Measurements from ENCODE around the gene PHACTR4. TPM values are rescaled to one million over a fixed set of nuclear protein-coding genes. Genes with fewer than 3 reads are reported as not detected.
A peak's percentile ranks its signal among the peaks of the same experiment; 100 is the strongest.

The PHACTR4 gene
- total and polyA plus RNA-seq, 9 of the 15 experiments (the other 6 are each of a cell fraction or from before 2014, with no cell fraction given) = 6.4 to 43.6 (median 14.2) TPM

- no peak; the same call in 1 of the 2 replicates for TF ChIP-seq ZNF239 (CRISPR knock-in tag; IDR thresholded peaks at IDR 0.05)
- TF ChIP-seq ETV5 (CRISPR knock-in tag; IDR thresholded peaks at IDR 0.05; ENCODE audit: low read depth) = peak; percentile 54
- peak; percentile 45; the same call in 1 of the 2 replicates for TF ChIP-seq ZNF24 (IDR thresholded peaks at IDR 0.05)
- TF ChIP-seq ZBTB12 (CRISPR knock-in tag; IDR thresholded peaks at IDR 0.05) = 0 out of 2 replicates have a peak, but pooled peaks have one; percentile 22
- TF ChIP-seq BACH1 (tag; IDR thresholded peaks at IDR 0.05) = no peak
- peak; percentile 75; the same call in 1 of the 2 replicates for TF ChIP-seq TCF7 (IDR thresholded peaks at IDR 0.05; ENCODE audit: borderline replicate concordance)
- peak in 1 of 2 experiments; percentile 43; a peak in 2 of 4 replicates for TF ChIP-seq HDAC1 (IDR thresholded peaks at IDR 0.05)
- peak; percentile 44 for TF ChIP-seq PRDM10 (IDR thresholded peaks at IDR 0.05; ENCODE audit: partially characterized antibody)
- peak; percentile 81; the same call in 1 of the 2 replicates for TF ChIP-seq ERF (CRISPR knock-in tag; IDR thresholded peaks at IDR 0.05)
- TF ChIP-seq BDP1 (IDR thresholded peaks at IDR 0.05; ENCODE audit: insufficient read depth, insufficient read length) = no peak
- TF ChIP-seq IRF9 (tag; IDR thresholded peaks at IDR 0.05) = no peak
- TF ChIP-seq CBX3 (IDR thresholded peaks at IDR 0.05; ENCODE audit: borderline replicate concordance in 1 of 2, low read length in 2 of 2) = peak in 1 of 2 experiments; percentile 15; a peak in 1 of 3 replicates
- no peak for TF ChIP-seq ZNF398 (CRISPR knock-in tag; IDR thresholded peaks at IDR 0.05)
- TF ChIP-seq ZNF766 (CRISPR knock-in tag; conservative IDR thresholded peaks at IDR 0.05) = no peak
- TF ChIP-seq SMARCB1 (IDR thresholded peaks at IDR 0.05; ENCODE audit: insufficient read length, low read depth) = no peak
- TF ChIP-seq KAT2B (IDR thresholded peaks at IDR 0.05; ENCODE audit: low read depth, low read length) = no peak
- 0 out of 2 replicates have a peak, but pooled peaks have one; percentile 54 for TF ChIP-seq ZNF445 (CRISPR knock-in tag; IDR thresholded peaks at IDR 0.05; ENCODE audit: low read depth)
- no peak for TF ChIP-seq DDX20 (tag; IDR thresholded peaks at IDR 0.05; ENCODE audit: low read depth)
- no peak for TF ChIP-seq THAP7 (CRISPR knock-in tag; IDR thresholded peaks at IDR 0.05)
Measured at GRCh38 chr1:28505406-28506187, 136.1 kb downstream of the PHACTR4 start, which contains the start of gene RCC1 (continued).

Measured in K562 (cell line).